ENCODE results near the gene ZC2HC1C.
"Not testable (repeated sequence)": the region's sequence is repeated elsewhere in the genome, so short reads cannot be mapped to it uniquely, and the experiment has no call there.

DNA sequence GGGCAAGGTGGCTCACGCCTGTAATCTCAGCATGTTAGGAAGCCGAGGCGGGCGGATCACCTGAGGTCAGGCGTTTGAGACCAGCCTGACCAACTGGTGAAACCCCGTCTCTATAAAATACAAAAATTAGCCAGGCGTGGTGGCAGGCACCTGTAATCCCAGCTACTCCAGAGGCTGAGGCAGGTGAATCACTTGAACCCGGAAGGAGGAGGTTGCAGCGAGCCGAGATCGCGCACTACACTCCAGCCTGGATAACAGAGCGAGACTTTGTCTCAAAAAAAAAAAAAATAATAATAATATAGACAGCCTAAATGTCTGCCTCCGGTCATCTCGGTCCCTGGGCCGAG lies 58.0 kb downstream of the ZC2HC1C start:
- TF ChIP-seq EZH2phosphoT487 (IDR thresholded peaks at IDR 0.05; ENCODE audit: borderline replicate concordance, low read length); CTCF (IDR thresholded peaks at IDR 0.05; ENCODE audit: low read depth, low read length, poor library complexity, severe bottlenecking): not testable (repeated sequence)
